IPS-18a (cell line): ENCODE measurements around the gene BLMH.
"Not testable (repeated sequence)": the region's sequence is repeated elsewhere in the genome, so short reads cannot be mapped to it uniquely, and the experiment has no call there.

Experiments used
- H3K27ac ChIP-seq: one replicate; pipeline ENCODE4 v1.5.1; 2013; ENCODE audit warnings: low read length
- H3K27me3 ChIP-seq: one replicate; pipeline ENCODE4 v1.6.1; 2013; ENCODE audit warnings: mild to moderate bottlenecking, low read length; ENCODE audit not compliant: control insufficient read depth, insufficient read depth
- H3K36me3 ChIP-seq: one replicate; pipeline ENCODE4 v1.6.1; 2013; ENCODE audit warnings: low read depth, low read length; ENCODE audit not compliant: control insufficient read depth
- H3K4me1 ChIP-seq: one replicate; pipeline ENCODE4 v1.6.1; 2013; ENCODE audit warnings: low read depth, low read length; ENCODE audit not compliant: control insufficient read depth
- H3K4me3 ChIP-seq: one replicate; pipeline ENCODE4 v1.5.1; 2013; ENCODE audit warnings: low read length
- H3K9ac ChIP-seq: one replicate; pipeline ENCODE4 v1.6.1; 2013; ENCODE audit warnings: mild to moderate bottlenecking, low read length, moderate library complexity
- H3K9me3 ChIP-seq: one replicate; pipeline ENCODE4 v1.6.1; 2013; ENCODE audit warnings: low read depth, low read length; ENCODE audit not compliant: control insufficient read depth

BLMH gene

GRCh38 chr17:30212750-30213149 is 79.0 kb downstream of the BLMH start:
- Histone ChIP-seq H3K27ac (no peak overlapping the region), H3K9ac (no peak overlapping the region), H3K4me3 (no peak overlapping the region), H3K27me3 (no peaks in the 10 kb centered on the region), H3K9me3 (no peaks in the 10 kb centered on the region), H3K4me1 (no peaks in the 10 kb centered on the region), H3K36me3 (no peaks in the 10 kb centered on the region)

- Histone ChIP-seq H3K27me3 (no peaks in the 10 kb centered on the region), H3K27ac (no peak overlapping the region), H3K4me3 (no peak overlapping the region), H3K9me3 (no peaks in the 10 kb centered on the region), H3K9ac (no peak overlapping the region), H3K4me1 (no peaks in the 10 kb centered on the region), H3K36me3 (no peaks in the 10 kb centered on the region)
Observed at GRCh38 chr17:30211371-30211770, 80.4 kb downstream of the BLMH start.

- Histone ChIP-seq H3K27ac (no peak overlapping the region), H3K9me3 (no peaks in the 10 kb centered on the region), H3K36me3 (no peaks in the 10 kb centered on the region), H3K27me3 (no peaks in the 10 kb centered on the region), H3K9ac (no peak overlapping the region), H3K4me1 (no peaks in the 10 kb centered on the region), H3K4me3 (no peak overlapping the region)
Observed at GRCh38 chr17:30210901-30211300, 80.8 kb downstream of the BLMH start.

GRCh38 chr17:30210366-30210765 is 81.4 kb downstream of the BLMH start:
- Histone ChIP-seq H3K9ac (no peak overlapping the region), H3K4me3 (no peak overlapping the region), H3K9me3 (no peaks in the 10 kb centered on the region), H3K4me1 (no peaks in the 10 kb centered on the region), H3K27ac (no peak overlapping the region), H3K36me3 (no peaks in the 10 kb centered on the region), H3K27me3 (no peaks in the 10 kb centered on the region)

- H3K27me3 ChIP-seq, result no peaks in the 10 kb centered on the region
- no peaks in the 10 kb centered on the region for H3K36me3 ChIP-seq
- no peaks in the 10 kb centered on the region for H3K4me1 ChIP-seq
- H3K9ac ChIP-seq, result no peak overlapping the region
- no peaks in the 10 kb centered on the region for H3K9me3 ChIP-seq
- no peak overlapping the region for H3K27ac ChIP-seq
- H3K4me3 ChIP-seq, result no peak overlapping the region
Observed at GRCh38 chr17:30209930-30210329, 81.8 kb downstream of the BLMH start.

GRCh38 chr17:30208214-30208613 is 83.5 kb downstream of the BLMH start:
- Histone ChIP-seq H3K27ac (no peak overlapping the region), H3K4me1 (no peaks in the 10 kb centered on the region), H3K36me3 (no peaks in the 10 kb centered on the region), H3K9ac (no peak overlapping the region), H3K4me3 (no peak overlapping the region), H3K9me3 (no peaks in the 10 kb centered on the region), H3K27me3 (no peaks in the 10 kb centered on the region)

- Histone ChIP-seq H3K9me3 (no peaks in the 10 kb centered on the region), H3K4me3 (no peak overlapping the region), H3K27me3 (no peaks in the 10 kb centered on the region), H3K36me3 (no peaks in the 10 kb centered on the region), H3K4me1 (no peaks in the 10 kb centered on the region), H3K27ac (no peak overlapping the region), H3K9ac (no peak overlapping the region)
Observed at GRCh38 chr17:30207655-30208054, 84.1 kb downstream of the BLMH start.

- H3K9me3 ChIP-seq, result no peaks in the 10 kb centered on the region
- no peak overlapping the region for H3K27ac ChIP-seq
- no peaks in the 10 kb centered on the region for H3K36me3 ChIP-seq
- H3K4me3 ChIP-seq, result no peak overlapping the region
- no peaks in the 10 kb centered on the region for H3K4me1 ChIP-seq
- no peaks in the 10 kb centered on the region for H3K27me3 ChIP-seq
- no peak overlapping the region for H3K9ac ChIP-seq
Observed at GRCh38 chr17:30203471-30203981, 88.2 kb downstream of the BLMH start.

GRCh38 chr17:30200656-30201055 is 91.1 kb downstream of the BLMH start:
- not testable (repeated sequence) for H3K9ac ChIP-seq, H3K36me3 ChIP-seq, H3K4me3 ChIP-seq, H3K4me1 ChIP-seq, H3K27me3 ChIP-seq, H3K9me3 ChIP-seq, H3K27ac ChIP-seq

GRCh38 chr17:30200106-30200505 is 91.6 kb downstream of the BLMH start:
- no peak overlapping the region for H3K27ac ChIP-seq
- no peaks in the 10 kb centered on the region for H3K9me3 ChIP-seq
- no peaks in the 10 kb centered on the region for H3K27me3 ChIP-seq
- no peaks in the 10 kb centered on the region for H3K36me3 ChIP-seq
- no peaks in the 10 kb centered on the region for H3K4me1 ChIP-seq
- H3K4me3 ChIP-seq, result no peak overlapping the region
- no peak overlapping the region for H3K9ac ChIP-seq

- no peaks in the 10 kb centered on the region for H3K36me3 ChIP-seq
- H3K9ac ChIP-seq, result no peak overlapping the region
- no peak overlapping the region for H3K27ac ChIP-seq
- no peaks in the 10 kb centered on the region for H3K4me1 ChIP-seq
- H3K9me3 ChIP-seq, result no peaks in the 10 kb centered on the region
- H3K27me3 ChIP-seq, result no peaks in the 10 kb centered on the region
- H3K4me3 ChIP-seq, result no peak overlapping the region
Observed at GRCh38 chr17:30199600-30199999, 92.1 kb downstream of the BLMH start.
